Measurements from ENCODE around the gene HPCAL1. TPM values are rescaled to one million over a fixed set of nuclear protein-coding genes. Genes with fewer than 3 reads are reported as not detected.

Gene HPCAL1
- total RNA-seq, 6 experiments from 2014 or later = 36.3 to 60.3 (median 57.2) TPM

- Mint-ChIP-seq H3K27me3 (ENCODE audit: insufficient read depth) (peaks cover 3% of the 10 kb centered on the region), H3K27ac (no peak overlapping the region), H3K4me1 (ENCODE audit: low read depth) (peaks cover 26% of the 10 kb centered on the region), H3K36me3 (ENCODE audit: low read depth) (no peaks in the 10 kb centered on the region), H3K9me3 (no peaks in the 10 kb centered on the region), H3K4me3 (no peak overlapping the region)
- DNase-seq = no peak
- TF ChIP-seq CTCF (IDR thresholded peaks at IDR 0.05) = no peak
Observed at GRCh38 chr2:10377747-10378085, 75.0 kb downstream of the HPCAL1 start.

GRCh38 chr2:10378189-10378588 lies 75.5 kb downstream of the HPCAL1 start:
- peaks cover 1% of the 10 kb centered on the region; the same call in 1 of the 2 replicates for H3K27me3 Mint-ChIP-seq (ENCODE audit: insufficient read depth)
- no peak overlapping the region for H3K4me3 Mint-ChIP-seq
- H3K27ac Mint-ChIP-seq = no peak overlapping the region
- no peaks in the 10 kb centered on the region for H3K9me3 Mint-ChIP-seq
- no peak for TF ChIP-seq CTCF (IDR thresholded peaks at IDR 0.05)
- peaks cover 26% of the 10 kb centered on the region for H3K4me1 Mint-ChIP-seq (ENCODE audit: low read depth)
- H3K36me3 Mint-ChIP-seq (ENCODE audit: low read depth) = no peaks in the 10 kb centered on the region
- DNase-seq = no peak

- no peaks in the 10 kb centered on the region for H3K36me3 Mint-ChIP-seq (ENCODE audit: low read depth)
- H3K4me3 Mint-ChIP-seq = no peak overlapping the region
- DNase-seq = no peak
- TF ChIP-seq CTCF (IDR thresholded peaks at IDR 0.05) = no peak
- H3K27ac Mint-ChIP-seq = no peak overlapping the region
- H3K4me1 Mint-ChIP-seq (ENCODE audit: low read depth) = peaks cover 33% of the 10 kb centered on the region
- no peaks in the 10 kb centered on the region; the same call in 1 of the 2 replicates for H3K27me3 Mint-ChIP-seq (ENCODE audit: insufficient read depth)
- no peaks in the 10 kb centered on the region for H3K9me3 Mint-ChIP-seq
Observed at GRCh38 chr2:10380048-10380926, 77.6 kb downstream of the HPCAL1 start.

GRCh38 chr2:10381997-10382353 lies 79.3 kb downstream of the HPCAL1 start:
- H3K27me3 Mint-ChIP-seq (ENCODE audit: insufficient read depth) = no peaks in the 10 kb centered on the region; the same call in 1 of the 2 replicates
- H3K27ac Mint-ChIP-seq = no peak overlapping the region
- H3K9me3 Mint-ChIP-seq = no peaks in the 10 kb centered on the region
- no peak overlapping the region for H3K4me3 Mint-ChIP-seq
- no peak for DNase-seq
- TF ChIP-seq CTCF (IDR thresholded peaks at IDR 0.05) = no peak
- peaks cover 46% of the 10 kb centered on the region for H3K4me1 Mint-ChIP-seq (ENCODE audit: low read depth)
- H3K36me3 Mint-ChIP-seq (ENCODE audit: low read depth) = no peaks in the 10 kb centered on the region

GRCh38 chr2:10382354-10383061 lies 79.8 kb downstream of the HPCAL1 start:
- no peaks in the 10 kb centered on the region; the same call in 1 of the 2 replicates for H3K27me3 Mint-ChIP-seq (ENCODE audit: insufficient read depth)
- no peaks in the 10 kb centered on the region for H3K9me3 Mint-ChIP-seq
- DNase-seq = no peak
- no peak for TF ChIP-seq CTCF (IDR thresholded peaks at IDR 0.05)
- H3K27ac Mint-ChIP-seq = no peak overlapping the region
- H3K36me3 Mint-ChIP-seq (ENCODE audit: low read depth) = no peaks in the 10 kb centered on the region
- no peak overlapping the region for H3K4me3 Mint-ChIP-seq
- H3K4me1 Mint-ChIP-seq (ENCODE audit: low read depth) = peaks cover 46% of the 10 kb centered on the region
